Astrocyte (in vitro differentiated cells and primary cell): ENCODE results near the gene F11R. TPM values are rescaled to one million over a fixed set of nuclear protein-coding genes. Genes with fewer than 3 reads are reported as not detected.
"Not testable (repeated sequence)": the region's sequence is repeated elsewhere in the genome, so short reads cannot be mapped to it uniquely, and the experiment has no call there.

ENCODE experiments used
- DNase-seq: peaks from one replicate; pipeline ENCODE4 v3.0.0-alpha.2; 2010; ENCODE audit warnings: low read depth
- FAIRE-seq: peaks from 2 replicates; lab custom pipeline; 2011; peaks lifted over from hg19 to GRCh38; lab: Jason Lieb, UNC
- H2AFZ ChIP-seq: 2 replicates; pipeline ENCODE4 v1.6.0; 2012; ENCODE audit warnings: low read depth, low read length, inconsistent platforms
- H3K27ac ChIP-seq: 2 replicates; pipeline ENCODE4 v1.5.1; 2011; ENCODE audit warnings: low read depth, low read length, inconsistent platforms
- H3K27me3 ChIP-seq: 2 replicates; pipeline ENCODE4 v1.6.0; 2011; ENCODE audit warnings: low read length, inconsistent platforms; ENCODE audit not compliant: insufficient read depth
- H3K36me3 ChIP-seq: 2 replicates; pipeline ENCODE4 v1.5.1; 2011; ENCODE audit warnings: low read length, inconsistent platforms; ENCODE audit not compliant: insufficient read depth
- H3K4me1 ChIP-seq: 2 replicates; pipeline ENCODE4 v1.5.1; 2011; ENCODE audit warnings: low read length, inconsistent platforms; ENCODE audit not compliant: insufficient read depth
- H3K4me2 ChIP-seq: 2 replicates; pipeline ENCODE4 v1.6.0; 2012; ENCODE audit warnings: low read length, inconsistent platforms
- H3K4me3 ChIP-seq: 2 replicates; pipeline ENCODE4 v1.5.1; 2011; ENCODE audit warnings: low read depth, mild to moderate bottlenecking, low read length, inconsistent platforms; ENCODE audit not compliant: insufficient read depth
- H3K79me2 ChIP-seq: 2 replicates; pipeline ENCODE4 v1.6.0; 2012; ENCODE audit warnings: mild to moderate bottlenecking, low read length, inconsistent platforms; ENCODE audit not compliant: insufficient read depth
- H3K9ac ChIP-seq: 2 replicates; pipeline ENCODE4 v1.6.0; 2012; ENCODE audit warnings: mild to moderate bottlenecking, low read length, inconsistent platforms
- H3K9me3 ChIP-seq: 2 replicates; pipeline ENCODE4 v1.5.1; 2012; ENCODE audit warnings: low read depth, mild to moderate bottlenecking, low read length, inconsistent platforms; ENCODE audit not compliant: insufficient read depth
- H4K20me1 ChIP-seq: 2 replicates; pipeline ENCODE4 v1.6.0; 2012; ENCODE audit warnings: low read length, inconsistent platforms; ENCODE audit not compliant: insufficient read depth
- H3K27ac Mint-ChIP-seq: one replicate; pipeline ENCODE4 v1.8.0; 2021; ENCODE audit warnings: mild to moderate bottlenecking, mixed read lengths; ENCODE audit not compliant: unreplicated experiment
- H3K27me3 Mint-ChIP-seq: one replicate; pipeline ENCODE4 v1.8.0; 2021; ENCODE audit warnings: low read depth, mixed read lengths; ENCODE audit not compliant: unreplicated experiment
- H3K36me3 Mint-ChIP-seq: one replicate; pipeline ENCODE4 v1.8.0; 2021; ENCODE audit warnings: low read depth, mixed read lengths; ENCODE audit not compliant: unreplicated experiment
- H3K4me1 Mint-ChIP-seq: one replicate; pipeline ENCODE4 v1.8.0; 2021; ENCODE audit warnings: low read depth, mixed read lengths; ENCODE audit not compliant: unreplicated experiment
- H3K4me3 Mint-ChIP-seq: one replicate; pipeline ENCODE4 v1.8.0; 2021; ENCODE audit warnings: mild to moderate bottlenecking, moderate library complexity, mixed read lengths; ENCODE audit not compliant: unreplicated experiment
- H3K9me3 Mint-ChIP-seq: one replicate; pipeline ENCODE4 v1.8.0; 2021; ENCODE audit warnings: mild to moderate bottlenecking, mixed read lengths; ENCODE audit not compliant: unreplicated experiment
- EZH2 ChIP-seq: IDR thresholded peaks from 2 replicates; pipeline ENCODE4 v1.6.1; 2012; ENCODE audit warnings: mild to moderate bottlenecking, low read length, inconsistent platforms; ENCODE audit not compliant: insufficient read depth
- total RNA-seq: library from RNA; stranded (reverse); gene quantifications from 2 replicates; pipeline ENCODE4 v1.2.1, GENCODE V29; 2021
- TF ChIP-seq, protein P1 (sequence below): IDR thresholded peaks from 2 replicates; pipeline ENCODE4 v1.5.1; 2011; ENCODE audit warnings: low read depth, mild to moderate bottlenecking, inconsistent platforms, low read length, moderate library complexity; ENCODE audit not compliant: insufficient read depth

The F11R gene
- total RNA-seq, 1 donor from 2014 or later: 68.6 TPM

DNA sequence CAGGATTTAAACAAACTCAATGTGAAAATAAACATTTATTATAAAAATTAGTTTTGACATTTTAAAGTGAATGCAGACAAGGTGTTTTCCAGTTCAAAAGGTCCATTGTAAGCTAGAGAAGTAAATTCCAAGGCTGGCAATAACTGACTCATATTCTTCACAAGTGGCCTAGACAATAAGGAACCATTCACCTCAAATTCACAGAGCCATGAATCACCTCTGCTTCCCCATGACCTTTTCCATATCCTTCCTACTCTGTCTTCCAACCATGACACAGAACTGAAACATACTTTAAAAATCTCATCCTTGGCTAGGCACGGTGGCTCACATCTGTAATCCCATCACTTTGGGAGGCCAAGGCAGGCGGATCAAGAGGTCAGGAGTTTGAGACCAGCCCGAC, 24.8 kb downstream of the F11R start:
- no peaks in the 10 kb centered on the region for H3K27me3 ChIP-seq
- no peak overlapping the region for H3K9ac ChIP-seq
- TF ChIP-seq EZH2: no peak
- TF ChIP-seq, protein P1, sequence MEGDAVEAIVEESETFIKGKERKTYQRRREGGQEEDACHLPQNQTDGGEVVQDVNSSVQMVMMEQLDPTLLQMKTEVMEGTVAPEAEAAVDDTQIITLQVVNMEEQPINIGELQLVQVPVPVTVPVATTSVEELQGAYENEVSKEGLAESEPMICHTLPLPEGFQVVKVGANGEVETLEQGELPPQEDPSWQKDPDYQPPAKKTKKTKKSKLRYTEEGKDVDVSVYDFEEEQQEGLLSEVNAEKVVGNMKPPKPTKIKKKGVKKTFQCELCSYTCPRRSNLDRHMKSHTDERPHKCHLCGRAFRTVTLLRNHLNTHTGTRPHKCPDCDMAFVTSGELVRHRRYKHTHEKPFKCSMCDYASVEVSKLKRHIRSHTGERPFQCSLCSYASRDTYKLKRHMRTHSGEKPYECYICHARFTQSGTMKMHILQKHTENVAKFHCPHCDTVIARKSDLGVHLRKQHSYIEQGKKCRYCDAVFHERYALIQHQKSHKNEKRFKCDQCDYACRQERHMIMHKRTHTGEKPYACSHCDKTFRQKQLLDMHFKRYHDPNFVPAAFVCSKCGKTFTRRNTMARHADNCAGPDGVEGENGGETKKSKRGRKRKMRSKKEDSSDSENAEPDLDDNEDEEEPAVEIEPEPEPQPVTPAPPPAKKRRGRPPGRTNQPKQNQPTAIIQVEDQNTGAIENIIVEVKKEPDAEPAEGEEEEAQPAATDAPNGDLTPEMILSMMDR: no peak
- no peaks in the 10 kb centered on the region for H3K79me2 ChIP-seq
- no peaks in the 10 kb centered on the region for H3K9me3 ChIP-seq
- FAIRE-seq (no peak), DNase-seq (peak; percentile 80)
- no peak overlapping the region for H2AFZ ChIP-seq
- no peak overlapping the region for H3K27ac ChIP-seq
- Mint-ChIP-seq H3K9me3 (no peaks in the 10 kb centered on the region), H3K4me1 (peaks cover 15% of the 10 kb centered on the region), H3K36me3 (peaks cover 12% of the 10 kb centered on the region), H3K27ac (peak overlapping the region; percentile 60), H3K4me3 (no peak overlapping the region), H3K27me3 (no peaks in the 10 kb centered on the region)
- no peak overlapping the region for H3K4me3 ChIP-seq
- H3K4me2 ChIP-seq: no peak overlapping the region
- no peaks in the 10 kb centered on the region for H3K4me1 ChIP-seq
- H3K36me3 ChIP-seq: no peaks in the 10 kb centered on the region
- H4K20me1 ChIP-seq: no peaks in the 10 kb centered on the region

DNA sequence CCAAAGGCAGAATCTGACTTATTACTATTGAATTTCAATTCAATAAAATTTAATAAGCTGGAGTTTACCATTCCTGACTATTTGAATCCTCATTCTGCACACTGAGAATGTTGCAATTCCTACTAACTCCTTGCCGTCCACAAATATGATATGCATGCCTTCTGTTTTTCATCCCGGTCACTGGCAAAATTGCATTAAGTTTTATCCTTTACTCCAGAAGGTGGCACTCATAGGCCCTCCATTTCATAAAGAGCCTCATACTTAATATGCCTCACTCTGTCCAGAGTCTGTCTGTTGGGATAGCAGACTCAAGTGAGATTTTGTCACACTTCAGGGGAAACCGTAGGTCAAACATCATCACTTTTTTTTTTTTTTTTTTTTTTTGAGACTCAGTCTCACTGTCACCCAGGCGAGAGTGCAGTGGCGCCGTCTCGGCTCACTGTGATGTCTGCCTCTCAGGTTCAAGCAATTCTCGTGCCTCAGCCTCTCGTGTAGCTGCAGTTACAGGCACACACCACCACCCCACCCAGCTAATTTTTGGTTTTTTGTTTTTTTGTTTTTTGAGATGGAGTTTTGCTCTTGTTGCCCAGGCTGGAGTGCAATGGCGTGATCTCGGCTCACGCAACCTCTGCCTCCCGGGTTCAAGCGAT, 27.3 kb downstream of the F11R start:
- Mint-ChIP-seq H3K4me3 (no peak overlapping the region), H3K36me3 (peaks cover 2% of the 10 kb centered on the region)
- no peak overlapping the region for H3K27ac ChIP-seq

DNA sequence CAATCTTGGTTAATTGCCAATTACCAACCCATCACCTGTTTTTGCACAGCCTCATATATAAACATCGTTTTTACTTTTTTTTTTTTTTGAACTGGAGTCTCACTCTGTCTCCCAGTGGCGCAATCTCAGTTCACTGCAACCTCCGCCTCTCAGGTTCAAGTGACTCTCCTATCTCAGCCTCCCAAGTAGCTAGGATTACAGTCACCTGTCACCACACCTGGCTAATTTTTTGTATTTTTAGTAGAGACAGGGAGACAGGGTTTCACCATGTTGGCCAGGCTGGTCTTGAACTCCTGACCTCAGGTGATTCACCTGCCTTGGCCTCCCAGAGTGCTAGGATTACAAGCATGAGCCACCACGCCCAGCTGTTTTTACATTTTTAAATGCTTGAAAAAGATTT, 28.9 kb downstream of the F11R start:
- not testable (repeated sequence) for H3K36me3 Mint-ChIP-seq, H3K4me3 ChIP-seq, H3K27me3 ChIP-seq, H3K4me2 ChIP-seq, H2AFZ ChIP-seq, H3K79me2 ChIP-seq, H3K27ac ChIP-seq, FAIRE-seq, DNase-seq, H3K36me3 ChIP-seq, H3K4me1 ChIP-seq, H3K27me3 Mint-ChIP-seq, H3K9me3 ChIP-seq, H4K20me1 ChIP-seq, H3K27ac Mint-ChIP-seq, H3K9me3 Mint-ChIP-seq, H3K9ac ChIP-seq, H3K4me3 Mint-ChIP-seq
- H3K4me1 Mint-ChIP-seq: peaks cover 13% of the 10 kb centered on the region

More for the DNA sequence above, 27.3 kb downstream of the F11R start:
- no peaks in the 10 kb centered on the region for H3K36me3 ChIP-seq
- no peaks in the 10 kb centered on the region for H4K20me1 ChIP-seq
- H3K4me2 ChIP-seq: no peak overlapping the region
- H3K4me1 Mint-ChIP-seq: peaks cover 13% of the 10 kb centered on the region
- H2AFZ ChIP-seq: no peak overlapping the region
- H3K27me3 ChIP-seq: no peaks in the 10 kb centered on the region
- DNase-seq: peak; percentile 39
- H3K4me3 ChIP-seq: no peak overlapping the region
- no peaks in the 10 kb centered on the region for H3K79me2 ChIP-seq
- no peaks in the 10 kb centered on the region for H3K27me3 Mint-ChIP-seq
- no peaks in the 10 kb centered on the region for H3K9me3 ChIP-seq
- H3K27ac Mint-ChIP-seq: peak overlapping the region; percentile 53
- no peak overlapping the region for H3K9ac ChIP-seq
- no peak for FAIRE-seq
- no peaks in the 10 kb centered on the region for H3K4me1 ChIP-seq
- TF ChIP-seq, protein P1: peak; percentile 39
- TF ChIP-seq EZH2: no peak
- H3K9me3 Mint-ChIP-seq: no peaks in the 10 kb centered on the region
